Mucosa of rectum (tissue), 2 donors: Measurements from ENCODE around the gene IPP.
"Not testable (repeated sequence)": the region's sequence is repeated elsewhere in the genome, so short reads cannot be mapped to it uniquely, and the experiment has no call there.

Experiments used
- H3K27ac ChIP-seq, 2 donors: one replicate each; pipeline ENCODE4 v1.7.0; 2013; ENCODE audit warnings: inconsistent platforms in 2 of 2, low read depth in 2 of 2, low read length in 2 of 2
- H3K27me3 ChIP-seq, 2 donors: one replicate each; pipeline ENCODE4 v1.7.0; 2013; ENCODE audit warnings: low read length in 2 of 2; ENCODE audit not compliant: control insufficient read depth in 2 of 2, insufficient read depth in 2 of 2
- H3K36me3 ChIP-seq, 2 donors: one replicate each; pipeline ENCODE4 v1.7.0; 2013; ENCODE audit warnings: low read length in 2 of 2; ENCODE audit not compliant: control insufficient read depth in 2 of 2, insufficient read depth in 2 of 2
- H3K4me1 ChIP-seq, 2 donors: one replicate each; pipeline ENCODE4 v1.7.0; 2013; ENCODE audit warnings: low read length in 2 of 2, mild to moderate bottlenecking in 1 of 2; ENCODE audit not compliant: control insufficient read depth in 2 of 2, insufficient read depth in 2 of 2
- H3K4me3 ChIP-seq, 2 donors: one replicate each; pipeline ENCODE4 v1.7.0; 2013; ENCODE audit warnings: low read length in 2 of 2
- H3K9ac ChIP-seq, 2 donors: one replicate each; pipeline ENCODE4 v1.7.0; 2013; ENCODE audit warnings: low read length in 2 of 2, low read depth in 1 of 2, mild to moderate bottlenecking in 1 of 2
- H3K9me3 ChIP-seq, 2 donors: one replicate each; pipeline ENCODE4 v1.7.0; 2013; ENCODE audit warnings: low read length in 2 of 2; ENCODE audit not compliant: control insufficient read depth in 2 of 2
- donor health status: healthy.
- donor health status: Normal muscosa, but diverticular disease.

IPP gene

DNA sequence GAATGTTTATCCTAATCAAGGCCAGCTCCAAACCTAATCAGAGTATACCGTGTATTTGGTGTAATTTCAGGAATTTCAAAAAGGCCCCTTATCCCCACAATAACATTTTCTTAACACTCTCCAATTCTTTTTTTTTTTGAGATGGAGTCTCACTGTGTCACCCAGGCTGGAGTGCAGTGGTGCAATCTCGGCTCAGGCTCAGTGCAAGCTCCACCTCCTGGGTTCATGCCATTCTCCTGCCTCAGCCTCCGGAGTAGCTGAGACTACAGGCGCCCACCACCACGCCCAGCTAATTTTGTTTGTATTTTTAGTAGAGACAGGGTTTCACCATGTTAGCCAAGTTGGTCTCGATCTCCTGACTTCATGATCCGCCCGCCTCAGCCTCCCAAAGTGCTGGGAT, 33.1 kb downstream of the IPP start:
- H3K4me1 ChIP-seq, H3K27me3 ChIP-seq, H3K4me3 ChIP-seq, H3K9me3 ChIP-seq, H3K27ac ChIP-seq, H3K9ac ChIP-seq: not testable (repeated sequence)
- peaks cover 10 to 14% of the 10 kb centered on the region in 2 donors for H3K36me3 ChIP-seq

GRCh38 chr1:45716700-45717099, 33.8 kb downstream of the IPP start:
- H3K27me3 ChIP-seq: no peaks in the 10 kb centered on the region
- H3K36me3 ChIP-seq: peaks cover 10 to 16% of the 10 kb centered on the region in 2 donors
- H3K27ac ChIP-seq: no peak overlapping the region
- no peaks in the 10 kb centered on the region for H3K4me1 ChIP-seq
- H3K9ac ChIP-seq: no peak overlapping the region
- H3K9me3 ChIP-seq: no peaks in the 10 kb centered on the region
- H3K4me3 ChIP-seq: no peak overlapping the region

DNA sequence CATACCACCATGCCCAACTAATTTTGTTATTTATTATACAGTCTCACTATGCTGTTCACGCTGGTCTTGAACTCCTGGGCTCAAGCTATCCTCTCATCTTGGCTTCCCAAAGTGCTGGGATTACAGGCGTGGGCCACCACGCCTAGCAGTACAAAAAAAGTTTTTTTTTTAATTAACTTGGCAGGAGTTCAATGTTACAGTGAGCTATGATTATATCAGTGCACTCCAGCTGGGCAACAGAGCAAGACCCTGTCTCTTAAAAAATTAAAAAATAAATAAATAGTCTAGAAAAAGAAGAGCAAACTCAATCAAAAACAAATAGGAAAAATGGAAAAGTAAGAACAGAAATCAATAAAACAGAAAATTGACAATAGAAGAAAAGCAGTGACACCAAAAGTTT, 36.7 kb downstream of the IPP start:
- H3K36me3 ChIP-seq: peaks cover 7 to 18% of the 10 kb centered on the region in 2 donors
- no peaks in the 10 kb centered on the region for H3K4me1 ChIP-seq
- H3K9me3 ChIP-seq: no peaks in the 10 kb centered on the region
- H3K4me3 ChIP-seq: no peak overlapping the region
- H3K9ac ChIP-seq: no peak overlapping the region
- no peak overlapping the region for H3K27ac ChIP-seq
- H3K27me3 ChIP-seq: no peaks in the 10 kb centered on the region

- Histone ChIP-seq H3K4me1 (no peaks in the 10 kb centered on the region), H3K9me3 (no peaks in the 10 kb centered on the region)
Observed at GRCh38 chr1:45704637-45705036, 45.8 kb downstream of the IPP start.

DNA sequence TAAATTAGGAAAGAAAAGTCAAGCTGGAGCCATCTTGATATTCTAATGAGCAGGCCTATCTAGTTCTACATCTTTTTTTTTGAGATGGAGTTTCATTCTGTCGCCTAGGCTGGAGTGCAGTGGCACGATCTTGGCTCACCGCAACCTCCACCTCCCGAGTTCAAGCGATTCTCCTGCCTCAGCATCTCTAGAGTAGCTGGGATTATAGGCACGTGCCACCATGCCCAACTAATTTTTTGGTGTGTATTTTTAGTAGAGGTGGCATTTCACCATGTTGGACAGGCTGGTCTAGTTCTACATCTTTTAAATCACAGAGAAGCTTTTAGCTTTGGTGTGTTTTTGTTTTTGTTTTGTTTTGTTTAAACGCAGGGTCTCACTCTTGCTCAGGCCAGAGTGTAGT, 55.6 kb downstream of the IPP start:
- no peaks in the 10 kb centered on the region for H3K4me1 ChIP-seq
- no peak overlapping the region for H3K9ac ChIP-seq
- no peaks in the 10 kb centered on the region for H3K9me3 ChIP-seq
- no peak overlapping the region for H3K4me3 ChIP-seq
- H3K27ac ChIP-seq: no peak overlapping the region
- H3K27me3 ChIP-seq: no peaks in the 10 kb centered on the region
- peaks cover 28 to 49% of the 10 kb centered on the region in 2 donors for H3K36me3 ChIP-seq

More at GRCh38 chr1:45704637-45705036, 45.8 kb downstream of the IPP start:
- Histone ChIP-seq H3K27ac (no peak overlapping the region), H3K4me3 (no peak overlapping the region), H3K27me3 (no peaks in the 10 kb centered on the region), H3K36me3 (peaks cover 0 to 4% of the 10 kb centered on the region in 2 donors), H3K9ac (no peak overlapping the region)

- not testable (repeated sequence) for H3K9ac ChIP-seq, H3K4me1 ChIP-seq, H3K4me3 ChIP-seq, H3K27me3 ChIP-seq, H3K27ac ChIP-seq, H3K9me3 ChIP-seq
- H3K36me3 ChIP-seq: peaks cover 28 to 48% of the 10 kb centered on the region in 2 donors
Observed at GRCh38 chr1:45693811-45694210, 56.6 kb downstream of the IPP start.

DNA sequence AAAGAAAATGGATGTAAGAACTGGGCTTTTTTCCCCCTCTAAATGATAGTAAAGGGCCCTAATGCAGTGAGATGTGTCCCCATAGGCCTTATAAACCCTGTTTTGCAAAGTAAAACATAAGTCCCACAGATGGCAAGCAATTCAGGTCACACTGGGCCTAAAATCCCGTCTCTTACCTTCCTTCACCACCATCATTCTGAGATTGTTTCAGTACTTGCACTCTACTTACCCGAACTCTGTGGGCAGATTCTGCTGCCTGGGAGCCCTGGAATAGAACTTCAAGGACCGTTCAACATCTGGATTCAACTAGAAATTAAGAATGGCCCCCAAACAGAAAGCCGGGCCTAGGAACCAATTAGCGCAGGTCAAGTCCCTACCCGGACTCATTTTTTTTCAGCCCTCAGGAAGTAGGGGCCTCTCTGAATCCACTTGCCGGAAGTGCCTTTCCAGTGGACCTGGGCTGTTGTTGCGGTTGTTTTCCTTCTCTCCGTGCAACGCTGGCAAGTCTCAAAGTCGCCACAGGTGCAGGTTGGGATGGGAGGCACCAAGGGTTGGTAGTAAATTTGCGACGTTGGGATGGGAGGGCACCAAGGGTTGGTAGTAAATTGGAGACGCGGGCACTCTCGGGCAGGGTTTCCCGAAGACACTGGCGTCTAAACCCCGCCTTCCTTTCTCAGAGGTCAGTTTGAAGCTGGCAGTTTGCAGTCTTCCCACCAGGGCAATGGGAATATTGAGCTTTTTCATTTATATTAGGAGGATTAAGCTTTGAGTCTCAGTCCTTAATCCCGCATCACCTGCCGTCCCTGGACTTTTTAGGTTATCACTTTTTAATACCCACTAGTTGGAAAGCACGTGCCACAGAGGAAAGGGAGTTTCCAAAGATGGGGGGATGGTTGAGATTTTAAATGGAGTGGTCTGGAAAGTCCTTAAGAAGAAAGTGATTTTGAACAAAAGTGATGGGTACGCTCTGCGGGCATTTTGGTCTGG, 62.4 kb downstream of the IPP start, which contains the start of gene TMEM69:
TMEM69 (plus strand) TSS at position 428 of the 987 bp plus-strand sequence. CDS start 2,888 bp downstream, outside the sequence.
- peaks cover 4 to 22% of the 10 kb centered on the region in 2 donors for H3K36me3 ChIP-seq
- peaks cover 18 to 20% of the 10 kb centered on the region in 2 donors for H3K4me1 ChIP-seq
- H3K9ac ChIP-seq: peak within 1 kb of the TSS; percentile 99 to 100
- H3K27ac ChIP-seq: peak within 1 kb of the TSS; percentile 100
- H3K9me3 ChIP-seq: no peaks in the 10 kb centered on the region
- H3K27me3 ChIP-seq: no peaks in the 10 kb centered on the region
- H3K4me3 ChIP-seq: peak within 1 kb of the TSS; percentile 97 to 98

- Histone ChIP-seq H3K27me3 (no peaks in the 10 kb centered on the region), H3K4me3 (peak overlapping the region; percentile 97 to 98), H3K4me1 (peaks cover 26% of the 10 kb centered on the region in 2 donors), H3K9me3 (no peaks in the 10 kb centered on the region), H3K9ac (peak overlapping the region; percentile 100), H3K36me3 (peaks cover 0 to 13% of the 10 kb centered on the region in 2 donors), H3K27ac (peak overlapping the region; percentile 100)
Observed at GRCh38 chr1:45687014-45687753, 63.3 kb downstream of the IPP start.

DNA sequence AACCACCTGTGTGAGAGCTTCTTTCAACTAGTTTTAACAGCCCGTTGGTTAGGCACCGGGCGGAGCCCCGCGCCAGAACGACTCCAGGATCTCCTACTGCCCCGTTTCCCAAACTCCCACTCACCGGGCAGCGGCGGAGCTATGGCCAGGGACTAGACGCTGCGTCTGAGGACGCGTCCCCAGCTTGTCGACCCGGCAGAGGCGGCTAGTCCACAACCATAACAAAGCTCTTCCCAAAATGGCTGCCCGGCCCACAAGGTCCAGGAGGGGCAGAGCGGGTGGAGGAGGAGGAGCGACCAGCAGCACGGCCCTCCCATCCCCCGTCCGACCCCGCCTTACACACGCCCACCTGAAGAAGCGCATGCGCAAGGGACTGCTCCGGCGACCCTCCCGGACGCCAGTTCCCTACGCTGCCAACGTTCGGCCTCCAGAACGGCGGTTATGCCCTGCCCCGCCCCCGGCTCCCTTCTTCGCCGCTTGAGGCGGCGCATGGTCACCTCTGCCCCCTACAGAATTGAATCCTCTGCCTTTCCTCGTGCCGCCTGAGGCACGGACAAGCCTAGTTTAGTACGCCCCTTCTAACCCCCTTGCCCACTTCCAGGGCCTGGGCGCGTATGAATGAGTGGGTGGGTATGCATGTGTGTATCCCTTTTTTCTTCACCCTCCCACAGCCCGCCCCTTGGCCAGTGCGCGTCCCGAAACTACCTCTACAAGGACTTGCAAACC, 64.0 kb downstream of the IPP start, which contains the start of gene GPBP1L1:
GPBP1L1 (minus strand) TSS at position 246 of the 726 bp plus-strand sequence. CDS start 27,446 bp downstream, outside the sequence.
- H3K27me3 ChIP-seq: no peaks in the 10 kb centered on the region
- peak within 1 kb of the TSS; percentile 100 for H3K27ac ChIP-seq
- H3K9ac ChIP-seq: peak within 1 kb of the TSS; percentile 100
- H3K9me3 ChIP-seq: no peaks in the 10 kb centered on the region
- H3K4me1 ChIP-seq: peaks cover 33% of the 10 kb centered on the region in 2 donors
- H3K36me3 ChIP-seq: peaks cover 0 to 10% of the 10 kb centered on the region in 2 donors
- H3K4me3 ChIP-seq: peak within 1 kb of the TSS; percentile 97 to 98
